HEK293T (cell line): ENCODE data around the gene CLIC5.

Experiments used
- CTCF ChIA-PET: fragments of 350-600 bp; formaldehyde crosslinking; extraction: SDS; loops from one replicate; lab custom pipeline; 2021; ENCODE audit warnings: antibody characterized with exemption, inconsistent platforms; lab: Yijun Ruan, JAX
- POLR2A ChIA-PET: fragments of 350-600 bp; formaldehyde crosslinking; extraction: SDS; loops from one replicate; lab custom pipeline; 2020; ENCODE audit warnings: antibody characterized with exemption, inconsistent platforms; lab: Yijun Ruan, JAX
- DNase-seq: peaks from one replicate; pipeline ENCODE4 v3.0.0; 2012; ENCODE audit warnings: mixed read lengths; ENCODE audit errors: extremely low spot score
- ARNT ChIP-seq: fragments of 450-650 bp; IDR thresholded peaks from 2 replicates; pipeline ENCODE4 v1.6.1; 2017; ENCODE audit warnings: mild to moderate bottlenecking
- BHLHE40 ChIP-seq: fragments of 450-650 bp; IDR thresholded peaks from 2 replicates; pipeline ENCODE4 v1.6.1; 2016; ENCODE audit warnings: mild to moderate bottlenecking, moderate library complexity, borderline replicate concordance
- CTBP1 ChIP-seq: fragments of 450-650 bp; IDR thresholded peaks from 2 replicates; pipeline ENCODE4 v1.6.1; 2016; ENCODE audit warnings: borderline replicate concordance
- ELF4 ChIP-seq: fragments of 450-650 bp; IDR thresholded peaks from 2 replicates; pipeline ENCODE4 v1.6.1; 2017; ENCODE audit warnings: antibody characterized with exemption
- FOXA1 ChIP-seq: fragments of 450-650 bp; IDR thresholded peaks from 2 replicates; pipeline ENCODE4 v1.6.1; 2016; ENCODE audit warnings: mild to moderate bottlenecking
- FOXK2 ChIP-seq: fragments of 450-650 bp; IDR thresholded peaks from 2 replicates; pipeline ENCODE4 v1.6.1; 2016; ENCODE audit warnings: mild to moderate bottlenecking
- FOXM1 ChIP-seq: fragments of 450-650 bp; IDR thresholded peaks from 2 replicates; pipeline ENCODE4 v1.6.1; 2017; ENCODE audit warnings: mild to moderate bottlenecking, borderline replicate concordance
- HDGF ChIP-seq: fragments of 450-650 bp; IDR thresholded peaks from 2 replicates; pipeline ENCODE4 v1.6.1; 2017; ENCODE audit warnings: antibody characterized with exemption, borderline replicate concordance
- L3MBTL2 ChIP-seq: fragments of 450-650 bp; conservative IDR thresholded peaks from 2 replicates; pipeline ENCODE4 v1.6.1; 2016; ENCODE audit warnings: mild to moderate bottlenecking
- LEF1 ChIP-seq: fragments of 450-650 bp; IDR thresholded peaks from 2 replicates; pipeline ENCODE4 v1.6.1; 2017; ENCODE audit warnings: mild to moderate bottlenecking, borderline replicate concordance
- NFRKB ChIP-seq: fragments of 450-650 bp; IDR thresholded peaks from 2 replicates; pipeline ENCODE4 v1.6.1; 2016; ENCODE audit warnings: mild to moderate bottlenecking, moderate library complexity
- PKNOX1 ChIP-seq: fragments of 450-650 bp; IDR thresholded peaks from 2 replicates; pipeline ENCODE4 v1.6.1; 2016
- SP1 ChIP-seq: fragments of 450-650 bp; IDR thresholded peaks from 2 replicates; pipeline ENCODE4 v1.6.1; 2017
- SUZ12 ChIP-seq: fragments of 450-650 bp; IDR thresholded peaks from 2 replicates; pipeline ENCODE4 v1.6.1; 2016; ENCODE audit warnings: mild to moderate bottlenecking
- TARDBP ChIP-seq: fragments of 450-650 bp; IDR thresholded peaks from 2 replicates; pipeline ENCODE4 v1.6.1; 2016
- ZNF384 ChIP-seq: fragments of 450-650 bp; IDR thresholded peaks from 2 replicates; pipeline ENCODE4 v1.6.1; 2016

CLIC5 gene

GRCh38 chr6:45920819-45921511 is 94.7 kb downstream of the CLIC5 start:
- no peak for TF ChIP-seq TARDBP
- TF ChIP-seq NFRKB: no peak
- no peak for TF ChIP-seq PKNOX1
- no peak for TF ChIP-seq FOXK2
- TF ChIP-seq SP1: no peak
- no peak for TF ChIP-seq HDGF
- DNase-seq: no peak
- ChIA-PET CTCF (interaction anchor here (1.6 to 2.7 kb wide), 3 partner anchors 10 to 1445 kb away, joined by 6 to 9 read pairs (median 9); no protein-coding TSS in a partner anchor), POLR2A (no interaction called here)

DNA sequence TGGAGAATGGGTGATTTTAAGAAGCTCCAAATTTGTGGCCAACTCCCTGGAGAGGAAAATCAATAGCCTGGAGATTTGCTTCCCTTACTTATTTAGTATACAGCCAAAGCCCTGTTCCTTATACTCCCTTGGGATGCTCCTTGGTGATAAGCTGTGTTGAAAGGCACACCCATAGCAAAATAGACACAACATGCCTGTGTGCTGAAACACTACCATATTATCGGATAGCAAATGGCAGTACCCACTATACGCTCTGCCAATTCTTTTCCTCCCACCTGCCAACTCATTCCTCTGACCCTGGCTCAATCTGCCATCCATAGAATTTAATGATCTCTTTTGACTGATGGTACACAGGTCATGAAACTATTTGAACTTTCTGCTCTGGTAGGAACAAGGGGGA is 98.2 kb downstream of the CLIC5 start:
- ChIA-PET CTCF (interaction anchor here (0.6 kb wide), 2 partner anchors 10 to 1146 kb away, joined by 3 read pairs; no protein-coding TSS in a partner anchor), POLR2A (no interaction called here)
- no peak for TF ChIP-seq FOXA1
- no peak for TF ChIP-seq ELF4
- no peak for TF ChIP-seq FOXM1
- TF ChIP-seq SP1: no peak
- TF ChIP-seq HDGF: no peak
- no peak for TF ChIP-seq LEF1
- no peak for TF ChIP-seq CTBP1
- no peak for TF ChIP-seq PKNOX1
- no peak for TF ChIP-seq TARDBP
- TF ChIP-seq SUZ12: no peak
- no peak for TF ChIP-seq L3MBTL2
- TF ChIP-seq ARNT: no peak
- TF ChIP-seq FOXK2: no peak
- no peak for TF ChIP-seq ZNF384
- DNase-seq: no peak

DNA sequence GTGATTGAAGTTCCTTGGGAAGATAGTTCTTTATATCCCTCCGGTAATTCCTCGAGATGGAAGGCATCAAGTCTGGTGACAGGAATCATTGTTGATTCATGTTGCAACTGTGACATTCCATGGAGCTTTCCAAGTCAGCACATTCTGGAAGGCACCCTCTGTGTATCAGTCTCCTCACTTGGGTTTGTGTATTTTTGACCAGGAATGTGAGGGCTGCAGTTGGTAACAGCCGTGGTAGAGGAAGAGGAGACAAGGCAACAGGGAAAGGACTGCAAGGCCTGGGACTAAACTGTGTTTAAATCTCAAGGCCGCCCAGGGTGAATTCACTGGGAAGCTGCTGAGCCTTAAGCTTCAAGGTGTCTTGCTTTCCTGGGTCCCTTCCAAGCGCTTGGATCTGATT is 99.0 kb downstream of the CLIC5 start:
- ChIA-PET CTCF (no interaction called here), POLR2A (no interaction called here)
- no peak for TF ChIP-seq CTBP1
- TF ChIP-seq FOXK2: no peak
- no peak for TF ChIP-seq ARNT
- TF ChIP-seq ELF4: no peak
- TF ChIP-seq ZNF384: no peak
- no peak for TF ChIP-seq LEF1
- no peak for TF ChIP-seq TARDBP
- no peak for TF ChIP-seq L3MBTL2
- no peak for TF ChIP-seq FOXM1
- no peak for TF ChIP-seq NFRKB
- TF ChIP-seq SP1: no peak
- no peak for TF ChIP-seq SUZ12
- no peak for TF ChIP-seq PKNOX1
- TF ChIP-seq HDGF: no peak
- no peak for DNase-seq

GRCh38 chr6:45915780-45916468 is 99.7 kb downstream of the CLIC5 start:
- ChIA-PET CTCF (no interaction called here), POLR2A (no interaction called here)
- no peak for DNase-seq
- TF ChIP-seq ZNF384 (no peak), LEF1 (no peak), FOXA1 (no peak), SUZ12 (no peak), FOXM1 (no peak), PKNOX1 (no peak), ELF4 (no peak)

DNA sequence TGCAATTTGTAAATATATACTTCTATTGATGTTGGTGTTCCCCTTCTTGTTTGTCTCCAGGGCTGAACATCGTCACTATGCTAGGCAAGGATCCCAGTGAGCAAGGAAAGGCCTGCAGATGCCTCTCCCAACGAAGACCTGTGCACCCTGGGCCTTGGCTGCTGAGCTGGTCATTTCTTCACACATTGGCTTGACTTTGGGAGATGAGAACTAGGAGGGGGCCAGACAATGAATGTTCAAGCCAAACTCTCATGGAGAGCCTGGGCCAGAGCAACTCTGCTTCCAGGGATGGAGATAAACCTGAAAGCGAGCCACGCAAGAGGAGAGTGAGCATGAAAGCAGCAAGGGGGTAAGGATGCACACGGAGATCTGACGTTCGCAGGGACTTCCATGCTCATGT is 104.0 kb downstream of the CLIC5 start:
- TF ChIP-seq ZNF384 (no peak), FOXK2 (no peak), TARDBP (no peak), NFRKB (no peak), CTBP1 (no peak), LEF1 (no peak), BHLHE40 (no peak), ELF4 (no peak), PKNOX1 (no peak), FOXM1 (no peak)
- ChIA-PET CTCF (no interaction called here), POLR2A (no interaction called here)
- no peak for DNase-seq
